Thyroid gland (tissue), 4 donors: ENCODE measurements around the gene DIAPH1. TPM values are rescaled to one million over a fixed set of nuclear protein-coding genes. Genes with fewer than 3 reads are reported as not detected.
A peak's percentile ranks its signal among the peaks of the same experiment; 100 is the strongest.

ENCODE experiments used
- DNase-seq, 2 donors: peaks; one replicate each; pipeline ENCODE4 v3.0.0-alpha.2; 2019
- H3K27ac ChIP-seq, 3 donors: fragments of 200-600 bp; sonication (generic); 1 replicate in 2 of 3; 2 replicates in 1 of 3; pipeline ENCODE4 v1.5.1; 2016 to 2019; ENCODE audit warnings: mild to moderate bottlenecking in 1 of 3, moderate library complexity in 1 of 3
- H3K27me3 ChIP-seq: fragments of 200-600 bp; sonication (generic); one replicate; pipeline ENCODE4 v1.5.1; 2019
- H3K36me3 ChIP-seq, 2 donors: fragments of 200-600 bp; sonication (generic); one replicate each; pipeline ENCODE4 v1.5.1; 2016 to 2019
- H3K4me1 ChIP-seq, 2 donors: fragments of 200-600 bp; sonication (generic); one replicate each; pipeline ENCODE4 v1.5.1; 2017 to 2019
- H3K4me3 ChIP-seq, 3 donors: fragments of 200-600 bp; sonication (generic); replicated peaks in 1 of 3; 1 replicate in 2 of 3; 2 replicates in 1 of 3; pipeline ENCODE4 v1.5.1; 2016; ENCODE audit warnings: mild to moderate bottlenecking in 1 of 3
- H3K9me3 ChIP-seq: fragments of 200-600 bp; sonication (generic); one replicate; pipeline ENCODE4 v1.5.1; 2017
- POLR2A ChIP-seq, 2 donors: fragments of 450-650 bp; IDR thresholded peaks; one replicate each; pipeline ENCODE4 v1.6.1; 2017; ENCODE audit warnings: antibody characterized with exemption in 2 of 2, mild to moderate bottlenecking in 2 of 2, moderate library complexity in 1 of 2
- WGBS, 2 donors: methylation state at CpG; one replicate each; pipeline ENCODE4 v1.1.5; 2017; 5-methylcytosine and 5-hydroxymethylcytosine counted together
- intact Hi-C: fragments of 100-400 bp; cut with DNase I; formaldehyde crosslinking; loops from one replicate; pipeline ENCODE4 v1.15.1; 2023
- total RNA-seq, 4 donors: library from RNA; depleted of rRNA; stranded (reverse); fragments of >200 nt; gene quantifications; one replicate each; pipeline ENCODE4 v1.2.3, GENCODE V29; 2016
- TF ChIP-seq, protein P1 (sequence below), 6 experiments: fragments of 200-600 bp in 3 of 6; fragments of 450-650 bp in 3 of 6; sonication (generic) in 3 of 6; IDR thresholded peaks; one replicate each; pipeline ENCODE4 v1.5.1; 2016 to 2019; ENCODE audit warnings: antibody characterized with exemption in 6 of 6, mild to moderate bottlenecking in 2 of 6, inconsistent platforms in 1 of 6, moderate library complexity in 1 of 6

The DIAPH1 gene
- total RNA-seq, 4 donors from 2014 or later: 82.1 to 103 (median 89.7) TPM

DNA sequence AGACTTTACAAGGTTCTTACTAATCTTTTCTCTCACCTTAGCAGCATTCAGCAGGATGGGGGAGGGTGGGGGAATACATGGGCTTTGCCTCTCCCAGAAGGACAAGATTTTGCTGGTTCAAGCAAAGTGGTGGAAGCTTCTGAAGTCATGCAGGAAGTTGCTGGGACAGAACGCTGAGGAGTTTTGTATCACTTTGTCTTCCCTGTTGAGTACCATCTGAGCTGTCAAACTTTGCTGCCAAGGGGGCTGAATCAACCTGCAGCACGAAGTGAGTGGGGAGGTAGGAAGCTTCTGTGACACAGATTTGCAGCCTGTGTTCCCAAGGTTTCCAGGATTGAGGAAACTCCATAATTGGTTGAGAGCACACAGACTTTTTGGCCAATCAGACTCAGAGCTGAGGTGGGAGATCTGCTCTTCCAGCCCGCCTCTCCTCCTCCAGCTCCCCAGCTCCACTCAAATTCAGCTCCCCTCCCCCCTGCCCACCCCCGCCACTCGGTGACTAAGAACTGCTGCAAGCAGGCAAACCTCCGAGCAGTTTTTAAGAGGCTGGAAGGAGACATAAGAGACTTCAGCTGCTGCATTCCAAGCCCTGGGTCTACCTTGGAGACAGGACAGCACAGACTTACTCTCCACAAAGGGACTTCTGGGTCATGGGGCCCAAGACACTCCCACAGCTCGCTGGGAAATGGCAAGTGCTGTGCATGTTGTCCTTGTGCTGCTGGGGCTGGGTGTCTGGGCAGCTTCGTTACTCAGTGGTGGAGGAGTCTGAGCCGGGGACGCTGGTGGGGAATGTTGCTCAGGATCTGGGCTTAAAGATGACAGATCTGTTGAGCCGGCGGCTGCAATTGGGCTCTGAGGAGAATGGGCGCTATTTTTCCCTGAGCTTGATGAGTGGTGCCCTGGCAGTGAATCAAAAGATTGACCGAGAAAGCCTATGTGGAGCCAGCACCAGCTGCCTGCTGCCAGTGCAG is 129.9 kb downstream of the DIAPH1 start, which contains the start of gene PCDHGC5:
Gene PCDHGC5, plus strand, starts transcription at position 491 of the 971 bp plus-strand sequence. Its CDS starts 160 bp downstream, at position 651.
- TF ChIP-seq, protein P1, sequence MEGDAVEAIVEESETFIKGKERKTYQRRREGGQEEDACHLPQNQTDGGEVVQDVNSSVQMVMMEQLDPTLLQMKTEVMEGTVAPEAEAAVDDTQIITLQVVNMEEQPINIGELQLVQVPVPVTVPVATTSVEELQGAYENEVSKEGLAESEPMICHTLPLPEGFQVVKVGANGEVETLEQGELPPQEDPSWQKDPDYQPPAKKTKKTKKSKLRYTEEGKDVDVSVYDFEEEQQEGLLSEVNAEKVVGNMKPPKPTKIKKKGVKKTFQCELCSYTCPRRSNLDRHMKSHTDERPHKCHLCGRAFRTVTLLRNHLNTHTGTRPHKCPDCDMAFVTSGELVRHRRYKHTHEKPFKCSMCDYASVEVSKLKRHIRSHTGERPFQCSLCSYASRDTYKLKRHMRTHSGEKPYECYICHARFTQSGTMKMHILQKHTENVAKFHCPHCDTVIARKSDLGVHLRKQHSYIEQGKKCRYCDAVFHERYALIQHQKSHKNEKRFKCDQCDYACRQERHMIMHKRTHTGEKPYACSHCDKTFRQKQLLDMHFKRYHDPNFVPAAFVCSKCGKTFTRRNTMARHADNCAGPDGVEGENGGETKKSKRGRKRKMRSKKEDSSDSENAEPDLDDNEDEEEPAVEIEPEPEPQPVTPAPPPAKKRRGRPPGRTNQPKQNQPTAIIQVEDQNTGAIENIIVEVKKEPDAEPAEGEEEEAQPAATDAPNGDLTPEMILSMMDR (IDR thresholded peaks at IDR 0.05): no peak
- TF ChIP-seq POLR2A (IDR thresholded peaks at IDR 0.05): no peak
- H3K4me3 ChIP-seq: no peak within 1 kb of the TSS
- intact Hi-C loops: no loop called here
- no peak for DNase-seq
- H3K9me3 ChIP-seq: no peaks in the 10 kb centered on the region
- no peaks in the 10 kb centered on the region for H3K36me3 ChIP-seq
- H3K4me1 ChIP-seq: peaks cover 19 to 48% of the 10 kb centered on the region in 2 donors
- 57 to 65% methylated on average over 13 to 14 of the region's 14 CpGs for WGBS, 2 donors
- H3K27ac ChIP-seq: no peak within 1 kb of the TSS
- no peaks in the 10 kb centered on the region for H3K27me3 ChIP-seq

DNA sequence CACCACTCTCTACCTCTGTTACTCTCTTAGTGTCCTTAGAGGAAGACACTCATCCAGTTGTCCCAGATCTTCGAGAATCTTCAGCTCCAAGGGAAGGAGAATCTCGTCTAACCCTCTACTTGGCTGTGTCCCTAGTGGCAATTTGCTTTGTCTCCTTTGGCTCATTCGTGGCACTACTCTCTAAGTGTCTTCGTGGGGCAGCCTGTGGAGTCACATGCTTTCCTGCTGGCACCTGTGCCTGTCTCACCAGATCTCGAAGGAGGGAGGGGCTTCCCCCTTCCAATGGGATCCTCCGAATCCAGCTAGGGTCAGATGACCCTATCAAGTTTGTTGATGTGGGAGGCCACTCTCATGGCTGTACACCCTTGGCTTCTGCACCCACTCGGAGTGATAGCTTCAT is 131.7 kb downstream of the DIAPH1 start:
- intact Hi-C loops: no loop called here
- no peaks in the 10 kb centered on the region for H3K36me3 ChIP-seq
- no peak for DNase-seq
- no peaks in the 10 kb centered on the region for H3K9me3 ChIP-seq
- peaks cover 19 to 42% of the 10 kb centered on the region in 2 donors for H3K4me1 ChIP-seq
- no peaks in the 10 kb centered on the region for H3K27me3 ChIP-seq
- no peak overlapping the region for H3K27ac ChIP-seq
- TF ChIP-seq, protein P1 (IDR thresholded peaks at IDR 0.05): no peak
- TF ChIP-seq POLR2A (IDR thresholded peaks at IDR 0.05): no peak
- WGBS, 2 donors: 77 to 93% methylated on average over 5 to 7 of the region's 7 CpGs
- H3K4me3 ChIP-seq: no peak overlapping the region

DNA sequence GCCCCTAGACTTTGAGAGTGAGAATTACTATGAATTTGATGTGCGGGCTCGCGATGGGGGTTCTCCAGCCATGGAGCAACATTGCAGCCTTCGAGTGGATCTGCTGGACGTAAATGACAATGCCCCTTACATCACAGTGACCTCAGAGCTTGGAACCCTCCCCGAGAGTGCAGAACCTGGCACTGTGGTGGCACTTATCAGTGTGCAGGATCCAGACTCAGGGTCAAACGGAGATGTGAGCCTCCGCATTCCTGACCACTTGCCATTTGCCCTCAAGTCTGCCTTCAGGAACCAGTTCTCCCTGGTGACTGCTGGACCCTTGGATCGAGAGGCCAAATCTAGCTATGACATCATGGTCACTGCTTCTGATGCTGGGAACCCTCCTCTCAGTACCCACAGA is 132.7 kb downstream of the DIAPH1 start:
- H3K4me1 ChIP-seq: peaks cover 11 to 32% of the 10 kb centered on the region in 2 donors
- DNase-seq: no peak

DNA sequence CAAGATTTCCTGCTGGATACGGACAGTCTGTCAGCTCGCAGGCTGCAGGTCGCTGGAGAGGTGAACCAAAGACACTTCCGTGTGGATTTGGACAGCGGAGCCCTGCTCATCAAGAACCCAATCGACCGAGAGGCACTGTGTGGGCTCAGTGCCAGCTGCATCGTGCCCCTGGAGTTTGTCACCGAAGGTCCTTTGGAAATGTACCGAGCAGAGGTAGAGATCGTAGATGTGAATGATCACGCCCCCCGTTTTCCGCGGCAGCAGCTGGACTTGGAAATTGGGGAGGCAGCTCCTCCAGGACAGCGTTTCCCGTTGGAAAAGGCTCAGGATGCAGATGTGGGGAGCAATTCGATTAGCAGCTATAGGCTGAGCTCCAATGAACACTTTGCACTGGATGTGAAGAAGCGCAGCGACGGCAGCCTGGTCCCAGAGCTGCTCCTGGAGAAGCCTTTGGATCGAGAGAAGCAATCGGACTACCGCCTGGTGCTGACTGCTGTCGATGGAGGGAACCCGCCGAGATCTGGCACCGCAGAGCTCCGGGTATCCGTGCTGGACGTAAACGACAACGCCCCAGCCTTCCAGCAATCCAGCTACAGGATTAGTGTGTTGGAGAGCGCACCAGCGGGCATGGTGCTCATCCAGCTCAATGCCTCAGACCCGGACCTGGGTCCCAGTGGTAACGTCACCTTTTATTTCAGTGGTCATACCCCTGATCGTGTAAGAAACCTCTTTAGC is 133.3 kb downstream of the DIAPH1 start:
- 47 to 49% methylated on average over 27 to 37 of the region's 38 CpGs for WGBS, 2 donors
- Histone ChIP-seq H3K4me1 (peaks cover 7 to 31% of the 10 kb centered on the region in 2 donors), H3K27me3 (no peaks in the 10 kb centered on the region), H3K36me3 (no peaks in the 10 kb centered on the region), H3K27ac (no peak overlapping the region), H3K9me3 (no peaks in the 10 kb centered on the region), H3K4me3 (peak overlapping the region in 1 of 3 donors; percentile 18)
- intact Hi-C loops: no loop called here
- DNase-seq: peak; percentile 72 to 76
- TF ChIP-seq POLR2A (IDR thresholded peaks at IDR 0.05): no peak

More for the DNA sequence above, 132.7 kb downstream of the DIAPH1 start:
- WGBS, 2 donors: 93 to 96% methylated on average over 6 to 7 of the region's 9 CpGs
- Histone ChIP-seq H3K4me3 (no peak overlapping the region), H3K36me3 (no peaks in the 10 kb centered on the region), H3K27me3 (no peaks in the 10 kb centered on the region), H3K27ac (no peak overlapping the region), H3K9me3 (no peaks in the 10 kb centered on the region)
- no peak for TF ChIP-seq POLR2A (IDR thresholded peaks at IDR 0.05)
- TF ChIP-seq, protein P1 (IDR thresholded peaks at IDR 0.05): no peak
- intact Hi-C loops: no loop called here

DNA sequence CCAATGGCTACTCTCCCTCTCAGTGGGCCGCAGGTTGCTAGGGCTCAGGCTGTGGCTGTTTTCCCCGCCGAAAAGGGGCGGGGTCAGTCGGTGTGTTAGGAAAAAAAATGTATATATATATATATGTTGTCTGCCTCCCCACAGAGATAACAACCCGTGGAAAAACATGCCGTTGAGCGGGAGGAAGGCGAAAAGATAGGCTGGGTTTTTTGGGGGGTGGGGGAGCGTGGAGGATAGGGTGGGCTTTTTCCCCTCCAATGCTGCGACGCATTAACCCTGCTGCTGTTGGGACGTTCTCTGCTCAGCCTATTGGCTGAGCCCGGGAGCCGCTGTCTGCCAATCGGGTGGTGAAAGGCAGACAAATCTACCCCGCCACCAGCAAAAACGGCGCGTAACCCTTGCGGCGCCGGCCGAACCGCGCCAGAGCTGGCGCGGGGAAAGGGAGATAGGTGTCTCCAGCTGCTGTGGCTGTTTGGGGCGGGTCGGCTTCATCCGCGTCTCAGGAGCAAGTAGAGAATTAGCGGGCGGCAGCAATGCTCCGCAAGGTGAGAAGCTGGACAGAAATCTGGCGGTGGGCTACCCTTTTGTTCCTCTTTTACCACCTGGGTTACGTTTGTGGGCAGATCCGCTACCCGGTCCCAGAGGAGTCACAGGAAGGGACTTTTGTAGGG is 134.0 kb downstream of the DIAPH1 start, which contains the start of gene PCDHGC4:
Gene PCDHGC4, plus strand, starts transcription at position 390 of the 671 bp plus-strand sequence. Its CDS starts 144 bp downstream, at position 534.
- H3K36me3 ChIP-seq: no peaks in the 10 kb centered on the region
- intact Hi-C loops: no loop called here
- H3K4me3 ChIP-seq: peak within 1 kb of the TSS in 1 of 3 donors; percentile 18
- DNase-seq: no peak
- no peak for TF ChIP-seq POLR2A (IDR thresholded peaks at IDR 0.05)
- TF ChIP-seq, protein P1 (IDR thresholded peaks at IDR 0.05): no peak
- H3K4me1 ChIP-seq: peaks cover 7 to 34% of the 10 kb centered on the region in 2 donors
- 5 to 7% methylated on average over 32 to 33 of the region's 39 CpGs for WGBS, 2 donors
- no peak within 1 kb of the TSS for H3K27ac ChIP-seq
- no peaks in the 10 kb centered on the region for H3K27me3 ChIP-seq
- H3K9me3 ChIP-seq: no peaks in the 10 kb centered on the region
